Central memory CD8-positive, alpha-beta T cell (primary cell): ENCODE measurements around the gene TINCR.
A peak's percentile ranks its signal among the peaks of the same experiment; 100 is the strongest.

ENCODE experiments used
- ATAC-seq: fragments of 150-1000 bp; cut with Tn5 transposase; replicated peaks from 2 replicates; pipeline ENCODE4 v1.10.0; 2022; ENCODE audit warnings: mild to moderate bottlenecking, moderate FRiP score, moderate number of reproducible peaks; ENCODE audit not compliant: poor library complexity, severe bottlenecking; ENCODE audit errors: extremely low read depth
- DNase-seq, 2 donors: peaks; one replicate each; pipeline ENCODE4 v3.0.0; 2021; ENCODE audit warnings: low spot score in 2 of 2
- H3K27ac Mint-ChIP-seq: one replicate; pipeline ENCODE4 v1.8.0; 2022; ENCODE audit warnings: low read depth, mild to moderate bottlenecking, moderate library complexity, mixed read lengths
- H3K27me3 Mint-ChIP-seq: one replicate; pipeline ENCODE4 v1.8.0; 2022; ENCODE audit warnings: mixed read lengths
- H3K36me3 Mint-ChIP-seq: one replicate; pipeline ENCODE4 v1.8.0; 2022; ENCODE audit warnings: mild to moderate bottlenecking, moderate library complexity, mixed read lengths; ENCODE audit not compliant: insufficient read depth
- H3K4me1 Mint-ChIP-seq: one replicate; pipeline ENCODE4 v1.8.0; 2022; ENCODE audit warnings: mixed read lengths
- H3K4me3 Mint-ChIP-seq: one replicate; pipeline ENCODE4 v1.8.0; 2022; ENCODE audit warnings: mild to moderate bottlenecking, moderate library complexity, mixed read lengths
- H3K9me3 Mint-ChIP-seq: one replicate; pipeline ENCODE4 v1.8.0; 2022; ENCODE audit warnings: mixed read lengths

TINCR gene

DNA sequence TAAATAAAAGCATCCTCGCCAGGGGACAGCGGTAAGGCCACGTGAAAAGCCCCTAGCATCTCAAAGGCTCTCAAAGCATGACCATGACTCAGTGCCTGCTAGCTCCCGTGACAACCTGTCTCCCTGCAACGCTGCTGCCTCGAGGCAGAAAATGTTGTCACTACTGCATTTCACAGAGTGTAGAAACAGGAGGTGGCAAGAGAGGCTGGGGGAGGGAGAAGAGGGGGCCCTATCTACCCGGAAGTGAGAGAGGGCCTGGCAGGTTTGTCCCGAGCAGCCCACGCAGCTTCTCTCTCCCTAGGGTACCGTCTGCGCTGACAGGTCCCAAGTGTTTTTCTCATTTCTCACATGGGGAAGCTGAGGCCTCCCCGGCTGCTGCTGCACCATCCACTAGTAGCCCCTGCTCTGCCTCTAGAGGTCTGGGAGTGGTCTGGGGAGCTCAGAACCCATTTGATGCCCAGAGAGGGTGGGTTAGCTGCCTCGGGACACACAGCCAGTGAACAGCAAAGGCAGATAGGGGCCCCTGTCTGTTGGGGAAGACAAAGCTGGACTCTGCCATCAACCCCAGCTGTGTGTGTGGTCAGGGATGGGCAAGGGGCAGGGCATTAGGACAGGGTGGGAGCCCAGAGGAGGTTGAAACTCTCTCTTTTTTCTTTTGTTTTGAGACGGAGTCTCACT lies 3.7 kb downstream of the TINCR start:
- no peak overlapping the region for H3K4me3 Mint-ChIP-seq
- no peak for DNase-seq
- H3K4me1 Mint-ChIP-seq = no peaks in the 10 kb centered on the region
- no peak for ATAC-seq
- no peaks in the 10 kb centered on the region for H3K9me3 Mint-ChIP-seq
- peaks cover 15% of the 10 kb centered on the region for H3K27me3 Mint-ChIP-seq
- peaks cover 1% of the 10 kb centered on the region for H3K36me3 Mint-ChIP-seq
- H3K27ac Mint-ChIP-seq = no peak overlapping the region

DNA sequence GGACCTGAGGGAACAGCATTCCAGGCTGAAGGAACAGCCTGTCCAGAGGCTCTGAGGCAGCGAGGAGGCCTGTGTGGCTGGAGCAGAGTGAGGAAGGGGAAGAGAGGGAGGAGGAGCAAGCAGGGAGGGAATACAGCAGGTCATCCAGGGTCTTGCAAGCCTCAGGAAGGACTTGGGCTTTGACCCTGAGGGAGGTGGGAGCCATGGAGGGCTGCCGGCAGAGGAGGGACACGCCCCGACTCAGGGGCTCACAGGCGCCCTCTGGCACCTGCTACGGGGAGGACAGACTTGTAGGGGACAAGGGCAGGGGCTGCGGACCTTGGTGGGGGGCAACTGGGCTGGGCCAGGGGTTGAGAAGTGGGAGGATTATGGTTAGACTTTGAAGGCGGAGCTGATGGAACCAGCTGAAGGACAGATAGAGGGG lies 4.7 kb downstream of the TINCR start:
- DNase-seq (no peak), ATAC-seq (no peak)
- Mint-ChIP-seq H3K4me1 (no peaks in the 10 kb centered on the region), H3K9me3 (no peaks in the 10 kb centered on the region), H3K4me3 (no peak overlapping the region), H3K36me3 (peaks cover 1% of the 10 kb centered on the region), H3K27me3 (peaks cover 23% of the 10 kb centered on the region), H3K27ac (peak overlapping the region; percentile 26)

DNA sequence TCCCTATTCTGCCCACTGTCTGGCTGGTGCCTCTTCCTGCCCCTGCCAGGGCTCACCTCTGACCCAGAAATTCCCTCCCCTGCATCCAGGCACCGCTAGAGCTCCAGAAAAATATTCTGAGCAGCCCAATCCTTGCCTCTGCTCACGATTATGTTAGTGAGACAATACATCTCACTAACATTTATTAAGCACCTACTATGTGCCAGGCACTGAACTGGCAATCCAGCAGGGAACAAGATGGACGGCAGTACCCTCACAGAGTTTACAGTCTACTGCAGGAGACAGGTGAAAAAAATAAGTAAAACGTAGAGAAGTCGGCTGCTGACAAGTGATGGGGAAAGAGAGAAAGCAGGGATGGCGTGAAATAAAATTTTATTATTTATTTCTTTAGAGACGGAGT lies 5.5 kb downstream of the TINCR start:
- Mint-ChIP-seq H3K4me3 (no peak overlapping the region), H3K9me3 (no peaks in the 10 kb centered on the region), H3K27ac (no peak overlapping the region), H3K4me1 (no peaks in the 10 kb centered on the region), H3K36me3 (peaks cover 1% of the 10 kb centered on the region), H3K27me3 (peaks cover 31% of the 10 kb centered on the region)
- ATAC-seq (no peak), DNase-seq (no peak)

DNA sequence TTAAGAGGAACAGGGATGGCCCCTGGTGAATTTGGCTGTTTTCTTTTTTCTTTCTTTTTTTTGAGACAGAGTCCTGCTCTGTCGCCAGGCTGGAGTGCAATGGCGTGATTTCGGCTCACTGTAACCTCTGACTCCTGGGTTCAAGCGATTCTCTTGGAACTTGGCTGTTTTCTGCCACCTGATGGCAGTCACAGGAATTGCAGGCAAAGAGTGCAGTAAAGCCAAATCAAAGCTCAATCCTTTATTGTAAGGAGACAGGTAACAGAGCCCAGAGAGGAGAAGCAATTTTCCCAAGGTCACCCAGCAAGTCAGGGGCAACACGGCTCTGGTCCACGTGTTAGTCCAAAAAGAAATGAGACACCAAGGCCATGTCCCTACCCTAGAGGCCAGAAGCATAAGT lies 6.2 kb downstream of the TINCR start:
- peaks cover 38% of the 10 kb centered on the region for H3K27me3 Mint-ChIP-seq
- no peak overlapping the region for H3K27ac Mint-ChIP-seq
- peaks cover 1% of the 10 kb centered on the region for H3K36me3 Mint-ChIP-seq
- H3K4me1 Mint-ChIP-seq = no peaks in the 10 kb centered on the region
- H3K4me3 Mint-ChIP-seq = no peak overlapping the region
- no peak for ATAC-seq
- no peaks in the 10 kb centered on the region for H3K9me3 Mint-ChIP-seq
- no peak for DNase-seq

DNA sequence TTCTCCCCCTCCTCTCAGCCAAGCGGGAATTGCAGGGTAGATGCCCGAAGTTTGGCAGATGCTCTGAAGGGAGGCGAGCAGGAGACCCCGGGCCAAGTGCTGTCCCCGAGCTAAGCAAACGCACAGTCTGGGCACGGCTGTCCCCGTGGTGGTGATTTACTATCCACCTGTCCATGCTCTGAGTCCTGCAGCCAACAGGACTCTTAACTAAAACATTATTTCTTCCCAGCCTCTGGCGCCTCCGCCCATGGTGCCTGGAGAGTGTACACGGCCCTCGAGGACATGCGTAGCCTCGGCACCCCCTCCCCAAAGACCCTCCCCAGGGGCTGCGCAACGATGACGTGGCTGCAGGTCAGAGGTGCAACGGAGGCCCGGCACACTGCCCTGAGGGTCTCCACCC lies 7.6 kb downstream of the TINCR start:
- Mint-ChIP-seq H3K27me3 (peaks cover 41% of the 10 kb centered on the region), H3K9me3 (no peaks in the 10 kb centered on the region), H3K4me3 (no peak overlapping the region), H3K36me3 (peaks cover 1% of the 10 kb centered on the region), H3K27ac (no peak overlapping the region), H3K4me1 (no peaks in the 10 kb centered on the region)
- ATAC-seq (no peak), DNase-seq (no peak)

DNA sequence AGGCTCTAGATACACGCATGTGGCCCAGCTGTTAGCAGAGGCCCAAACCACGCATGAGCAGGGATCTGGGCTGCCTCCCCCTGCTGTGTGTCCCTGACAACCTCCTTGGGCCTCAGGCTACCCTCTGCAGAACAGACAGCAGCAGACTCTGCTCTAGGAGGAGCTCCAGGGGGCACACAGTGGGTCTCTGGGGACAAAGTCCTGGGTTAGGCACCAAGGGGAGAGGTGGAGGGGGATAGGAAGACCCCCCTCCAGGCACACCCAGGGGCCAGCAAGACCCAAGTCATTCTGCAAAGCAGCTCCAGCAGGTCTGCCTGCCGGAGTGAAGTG lies 8.0 kb downstream of the TINCR start:
- no peak for ATAC-seq
- no peak overlapping the region for H3K4me3 Mint-ChIP-seq
- H3K9me3 Mint-ChIP-seq = no peaks in the 10 kb centered on the region
- H3K27ac Mint-ChIP-seq = no peak overlapping the region
- peaks cover 41% of the 10 kb centered on the region for H3K27me3 Mint-ChIP-seq
- no peaks in the 10 kb centered on the region for H3K4me1 Mint-ChIP-seq
- peaks cover 1% of the 10 kb centered on the region for H3K36me3 Mint-ChIP-seq
- DNase-seq = no peak

DNA sequence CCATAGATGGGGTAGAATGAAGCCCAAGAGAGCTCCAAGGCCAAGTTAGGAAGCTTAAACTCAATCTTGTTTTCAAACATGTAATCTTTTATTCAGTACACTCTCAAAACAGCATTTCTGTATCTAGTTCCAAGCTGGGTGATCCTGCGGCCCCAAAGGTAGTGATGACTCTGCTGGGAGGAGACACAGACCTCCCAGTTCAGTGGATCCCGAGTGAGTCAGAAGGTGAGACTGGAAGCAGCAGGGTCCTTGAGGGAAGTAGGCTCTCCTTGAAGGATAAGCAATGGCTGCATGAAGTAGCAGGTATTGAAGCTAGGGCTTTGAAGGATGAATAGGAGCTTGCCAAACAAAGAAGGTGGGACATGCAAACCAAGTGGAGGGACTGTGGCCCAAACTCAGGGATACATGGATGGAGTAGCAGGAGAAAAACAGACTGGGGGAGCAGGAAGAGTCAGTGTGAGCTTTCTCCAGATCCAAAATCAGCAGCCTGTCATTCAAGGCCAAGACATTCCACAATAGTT lies 9.6 kb downstream of the TINCR start:
- Mint-ChIP-seq H3K27me3 (peaks cover 40% of the 10 kb centered on the region), H3K4me1 (no peaks in the 10 kb centered on the region), H3K4me3 (no peak overlapping the region), H3K36me3 (peaks cover 1% of the 10 kb centered on the region), H3K9me3 (no peaks in the 10 kb centered on the region), H3K27ac (no peak overlapping the region)
- DNase-seq = no peak
- ATAC-seq = no peak

DNA sequence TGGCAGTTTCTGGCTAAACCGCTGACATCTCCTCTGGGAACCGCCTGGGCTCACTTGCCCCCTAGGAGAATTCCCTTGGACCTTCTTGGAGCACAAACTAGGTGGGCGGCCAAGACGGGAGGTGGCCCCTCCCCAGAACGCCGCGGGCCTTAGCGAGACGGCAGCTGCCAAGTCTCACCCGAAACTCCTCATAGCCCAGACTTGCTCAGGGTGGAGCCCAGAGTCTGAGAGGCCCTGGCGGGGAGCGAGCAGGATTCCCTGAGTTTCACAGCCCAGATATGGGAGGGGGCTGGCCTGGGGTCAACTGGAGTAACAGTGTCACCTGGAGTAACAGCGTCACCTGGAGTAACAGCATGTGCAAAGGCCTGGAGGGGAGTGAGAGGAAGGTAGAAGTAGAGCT lies 10.1 kb downstream of the TINCR start:
- Mint-ChIP-seq H3K27ac (no peak overlapping the region), H3K36me3 (peaks cover 1% of the 10 kb centered on the region), H3K9me3 (no peaks in the 10 kb centered on the region), H3K27me3 (peaks cover 35% of the 10 kb centered on the region), H3K4me3 (no peak overlapping the region), H3K4me1 (no peaks in the 10 kb centered on the region)
- no peak for DNase-seq
- ATAC-seq = no peak

DNA sequence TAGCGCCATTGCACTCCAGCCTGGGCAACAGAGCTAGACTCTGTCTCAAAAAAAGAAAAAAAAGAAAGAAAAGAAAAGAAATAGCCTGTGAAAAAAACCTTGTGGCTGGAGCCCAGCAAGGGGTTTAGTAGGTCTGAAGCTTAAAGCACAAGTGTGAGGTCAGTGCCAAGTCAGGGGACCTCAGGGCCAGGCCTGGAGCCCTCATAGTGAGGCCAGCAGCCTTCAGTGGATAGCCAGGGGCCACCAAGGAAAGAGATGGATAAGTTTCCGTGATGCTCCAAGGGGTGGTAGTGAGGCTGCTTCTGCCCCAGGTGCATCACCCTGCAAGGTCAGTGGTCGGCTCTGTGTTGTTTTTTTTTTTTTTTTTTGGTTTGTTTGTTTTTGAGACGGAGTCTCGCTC lies 12.9 kb downstream of the TINCR start:
- Mint-ChIP-seq H3K27me3 (peaks cover 51% of the 10 kb centered on the region), H3K4me1 (no peaks in the 10 kb centered on the region), H3K4me3 (no peak overlapping the region), H3K27ac (no peak overlapping the region), H3K36me3 (no peaks in the 10 kb centered on the region), H3K9me3 (no peaks in the 10 kb centered on the region)
- ATAC-seq = no peak
- no peak for DNase-seq

DNA sequence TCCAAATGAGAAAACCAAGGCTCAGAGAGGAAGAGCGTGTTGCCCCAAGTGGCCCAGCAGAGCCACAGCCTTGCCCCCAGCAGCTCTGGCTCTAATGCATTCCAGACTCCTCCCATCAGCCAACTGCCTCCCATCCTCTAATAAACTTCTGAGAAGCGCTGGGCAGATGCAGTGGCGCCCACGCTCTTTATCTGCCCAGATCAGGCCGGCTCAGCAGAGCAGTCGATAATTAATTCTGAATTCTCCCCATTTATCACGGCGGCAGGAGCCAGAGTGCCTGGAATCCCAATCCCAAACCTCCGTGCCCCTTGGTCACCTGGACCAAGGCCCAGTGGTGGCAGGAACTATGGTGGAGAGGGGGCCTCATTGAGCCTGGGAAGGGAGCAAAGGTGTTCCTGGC lies 13.9 kb downstream of the TINCR start:
- no peak for DNase-seq
- H3K9me3 Mint-ChIP-seq = no peaks in the 10 kb centered on the region
- H3K4me1 Mint-ChIP-seq = no peaks in the 10 kb centered on the region
- peaks cover 56% of the 10 kb centered on the region for H3K27me3 Mint-ChIP-seq
- H3K27ac Mint-ChIP-seq = no peak overlapping the region
- no peak overlapping the region for H3K4me3 Mint-ChIP-seq
- no peaks in the 10 kb centered on the region for H3K36me3 Mint-ChIP-seq
- ATAC-seq = no peak

DNA sequence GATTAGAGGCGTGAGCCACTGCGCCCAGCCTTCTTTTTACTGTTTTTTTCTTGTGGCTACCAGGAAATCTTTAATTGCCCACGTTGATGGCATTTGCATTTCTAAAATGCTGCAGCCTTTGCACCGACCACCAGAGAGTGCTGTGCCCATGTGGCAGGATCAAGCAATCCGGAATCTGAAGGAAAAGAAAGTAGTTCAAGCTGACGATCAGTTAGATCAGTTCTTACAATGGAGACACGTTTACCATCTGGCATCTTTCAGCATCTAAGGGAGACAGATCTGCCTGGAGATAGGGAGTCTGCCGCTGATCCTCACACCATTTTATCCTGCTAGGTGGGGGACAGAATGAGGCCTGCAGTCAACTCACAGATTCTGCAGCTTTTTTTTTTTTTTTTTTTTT lies 19.9 kb downstream of the TINCR start:
- H3K27ac Mint-ChIP-seq = no peak overlapping the region
- no peak for DNase-seq
- no peaks in the 10 kb centered on the region for H3K36me3 Mint-ChIP-seq
- no peak for ATAC-seq
- no peak overlapping the region for H3K4me3 Mint-ChIP-seq
- peaks cover 30% of the 10 kb centered on the region for H3K27me3 Mint-ChIP-seq
- H3K4me1 Mint-ChIP-seq = no peaks in the 10 kb centered on the region
- no peaks in the 10 kb centered on the region for H3K9me3 Mint-ChIP-seq

DNA sequence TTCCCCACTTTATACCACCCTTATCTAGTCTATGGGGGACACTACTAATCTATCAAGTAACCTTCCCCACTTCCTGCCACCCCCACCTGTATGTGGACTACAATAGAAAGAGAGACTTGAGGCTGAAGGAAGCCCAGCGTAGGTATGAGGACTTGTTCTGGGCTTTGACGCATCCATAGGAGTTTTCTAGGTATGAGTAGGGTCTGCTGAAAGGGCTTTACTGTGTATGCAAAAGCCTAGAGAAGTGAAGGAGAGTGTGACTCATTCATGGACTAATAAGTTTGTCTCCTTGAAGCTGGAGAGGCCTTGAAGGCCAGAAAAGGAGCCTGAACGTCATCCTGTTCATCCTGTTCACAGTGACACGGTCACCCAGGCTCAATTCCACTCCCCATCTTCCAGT lies 21.8 kb downstream of the TINCR start:
- peaks cover 17% of the 10 kb centered on the region for H3K27me3 Mint-ChIP-seq
- H3K4me1 Mint-ChIP-seq = no peaks in the 10 kb centered on the region
- no peak overlapping the region for H3K4me3 Mint-ChIP-seq
- no peaks in the 10 kb centered on the region for H3K9me3 Mint-ChIP-seq
- no peaks in the 10 kb centered on the region for H3K36me3 Mint-ChIP-seq
- ATAC-seq (no peak), DNase-seq (no peak)
- H3K27ac Mint-ChIP-seq = no peak overlapping the region

DNA sequence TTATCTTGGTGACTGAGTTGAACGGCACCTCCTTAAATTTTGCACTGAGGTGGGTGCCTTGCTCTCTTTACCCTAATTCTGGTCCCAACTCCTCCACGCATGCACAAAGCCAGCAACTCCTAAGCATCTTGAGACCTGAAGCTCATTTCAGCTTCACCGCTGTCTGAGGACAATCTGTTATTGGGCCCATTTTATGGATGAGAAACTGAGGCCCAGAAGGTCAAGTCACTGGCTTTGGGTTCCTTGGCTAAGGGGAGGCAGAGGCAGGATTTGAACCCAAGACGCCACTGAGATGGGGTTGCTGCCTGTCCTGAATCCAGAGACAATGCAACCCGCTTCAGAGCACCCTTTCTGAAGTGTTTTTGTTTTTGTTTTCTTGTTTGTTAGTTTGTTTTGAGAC lies 22.7 kb downstream of the TINCR start:
- ATAC-seq (no peak), DNase-seq (no peak)
- H3K27me3 Mint-ChIP-seq = peaks cover 12% of the 10 kb centered on the region
- H3K27ac Mint-ChIP-seq = no peak overlapping the region
- no peaks in the 10 kb centered on the region for H3K36me3 Mint-ChIP-seq
- no peaks in the 10 kb centered on the region for H3K9me3 Mint-ChIP-seq
- no peaks in the 10 kb centered on the region for H3K4me1 Mint-ChIP-seq
- no peak overlapping the region for H3K4me3 Mint-ChIP-seq
